SW480 (cell line): ENCODE measurements around the gene ABCD1.
"Not testable (repeated sequence)": the region's sequence is repeated elsewhere in the genome, so short reads cannot be mapped to it uniquely, and the experiment has no call there.

Source experiments
- DNase-seq: peaks from one replicate; pipeline ENCODE4 v3.0.0-alpha.2; 2016; ENCODE audit warnings: low spot score

Gene ABCD1

GRCh38 chrX:153734871-153735270, 10.2 kb downstream of the ABCD1 start:
- DNase-seq: no peak

DNA sequence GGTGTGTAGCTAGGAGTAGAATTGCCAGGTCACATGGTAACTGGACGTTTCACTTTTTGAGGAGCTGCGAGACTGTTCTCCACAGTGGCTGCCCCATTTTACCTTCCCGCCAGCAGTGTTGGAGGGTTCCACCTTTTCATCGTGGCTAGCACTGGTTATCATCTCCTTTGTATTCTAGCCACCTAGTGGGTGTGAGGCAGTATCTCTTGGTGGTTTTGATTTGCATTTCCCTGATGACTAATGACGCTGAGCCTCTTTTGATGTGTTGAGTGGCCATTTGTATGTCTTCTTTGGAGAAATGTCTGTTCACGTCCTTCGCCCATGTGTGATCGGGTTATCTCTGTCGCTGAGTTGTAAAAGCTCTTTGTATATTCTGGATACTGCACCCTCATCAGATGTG, 10.6 kb downstream of the ABCD1 start:
- DNase-seq: peak; percentile 85

DNA sequence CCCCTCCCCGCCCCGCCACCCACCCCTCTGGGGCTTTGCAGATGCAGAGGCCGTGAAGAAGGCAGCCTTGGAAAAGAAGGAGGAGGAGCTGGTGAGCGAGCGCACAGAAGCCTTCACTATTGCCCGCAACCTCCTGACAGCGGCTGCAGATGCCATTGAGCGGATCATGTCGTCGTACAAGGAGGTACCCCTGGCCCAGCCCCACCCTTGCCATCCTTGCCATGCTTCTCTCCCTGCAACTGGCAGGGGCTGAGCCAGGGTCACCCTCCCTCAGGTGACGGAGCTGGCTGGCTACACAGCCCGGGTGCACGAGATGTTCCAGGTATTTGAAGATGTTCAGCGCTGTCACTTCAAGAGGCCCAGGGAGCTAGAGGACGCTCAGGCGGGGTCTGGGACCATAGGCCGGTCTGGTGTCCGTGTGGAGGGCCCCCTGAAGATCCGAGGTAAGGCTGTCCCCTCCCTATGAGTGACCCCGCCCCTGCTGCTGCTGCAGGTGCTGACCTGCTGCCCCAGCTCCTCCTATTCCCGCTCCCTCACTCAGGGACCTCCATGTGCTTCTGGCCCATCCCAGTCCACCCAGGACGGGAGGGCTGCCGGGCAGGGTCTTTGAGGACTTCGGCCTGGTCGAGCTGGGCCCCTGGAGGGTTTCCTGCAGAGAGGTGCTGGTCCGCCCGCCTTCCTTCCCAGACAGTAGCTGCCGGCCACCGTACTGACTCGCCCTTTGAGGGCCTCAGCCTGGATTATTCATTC, 11.6 kb downstream of the ABCD1 start:
- no peak for DNase-seq

GRCh38 chrX:153736871-153737441, 12.3 kb downstream of the ABCD1 start:
- no peak for DNase-seq

DNA sequence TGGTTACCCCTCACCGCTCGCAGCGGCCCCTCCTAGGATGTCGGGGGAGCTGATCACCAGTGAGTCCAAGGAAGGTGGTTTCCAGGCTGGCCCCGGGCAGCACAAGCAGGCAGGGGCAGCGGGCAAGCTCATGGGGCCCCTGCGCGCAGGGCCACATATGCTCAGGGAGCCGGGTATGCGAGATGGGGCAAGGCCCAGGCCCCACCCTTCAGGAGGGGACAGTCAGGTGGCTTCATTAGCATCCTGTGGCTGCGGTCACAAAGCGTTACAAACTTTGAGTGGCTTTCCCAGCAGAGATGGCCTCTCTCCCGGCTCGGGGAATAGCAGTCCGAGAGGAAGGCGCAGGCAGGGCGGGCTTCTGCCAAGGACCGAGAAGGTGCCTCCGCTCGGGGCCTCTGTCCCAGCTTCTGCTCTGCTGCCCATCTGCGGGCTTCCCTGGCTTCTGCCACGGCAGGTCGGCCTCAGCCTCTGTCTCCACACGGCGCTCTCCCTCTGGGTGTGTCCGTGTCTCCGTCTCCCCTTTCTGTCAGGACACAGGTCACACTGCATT, 13.5 kb downstream of the ABCD1 start:
- no peak for DNase-seq

- no peak for DNase-seq
These were observed 15.3 kb downstream of the ABCD1 start for GRCh38 chrX:153739754-153740486.

DNA sequence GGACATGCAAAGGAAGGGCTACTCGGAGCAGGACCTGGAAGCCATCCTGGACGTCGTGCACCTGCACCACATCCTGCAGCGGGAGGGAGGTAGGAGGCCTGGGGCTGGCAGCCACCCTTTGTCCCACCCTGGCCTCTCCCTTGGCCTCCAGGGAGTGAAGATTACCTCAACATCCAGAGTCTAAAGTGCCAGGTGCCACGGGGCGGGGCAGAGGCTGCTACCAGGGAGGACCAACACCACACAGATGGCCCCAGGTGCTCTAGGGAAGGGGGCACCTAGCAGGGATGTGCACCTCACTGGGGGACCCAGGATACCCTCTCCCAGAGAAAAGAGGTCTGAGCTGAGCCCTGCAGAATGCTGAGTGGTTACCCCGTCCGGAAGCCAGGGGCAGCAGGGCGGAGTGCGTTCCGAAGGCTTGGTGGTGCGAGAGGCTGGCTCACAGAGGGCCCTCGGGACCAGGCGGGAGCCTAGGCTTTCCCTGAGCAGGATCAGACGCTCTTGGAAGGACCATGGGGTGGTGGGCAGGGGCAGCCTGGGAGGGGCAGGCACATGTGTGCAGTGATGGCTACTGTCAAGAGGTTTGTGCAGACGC, 16.1 kb downstream of the ABCD1 start:
- DNase-seq: no peak

DNA sequence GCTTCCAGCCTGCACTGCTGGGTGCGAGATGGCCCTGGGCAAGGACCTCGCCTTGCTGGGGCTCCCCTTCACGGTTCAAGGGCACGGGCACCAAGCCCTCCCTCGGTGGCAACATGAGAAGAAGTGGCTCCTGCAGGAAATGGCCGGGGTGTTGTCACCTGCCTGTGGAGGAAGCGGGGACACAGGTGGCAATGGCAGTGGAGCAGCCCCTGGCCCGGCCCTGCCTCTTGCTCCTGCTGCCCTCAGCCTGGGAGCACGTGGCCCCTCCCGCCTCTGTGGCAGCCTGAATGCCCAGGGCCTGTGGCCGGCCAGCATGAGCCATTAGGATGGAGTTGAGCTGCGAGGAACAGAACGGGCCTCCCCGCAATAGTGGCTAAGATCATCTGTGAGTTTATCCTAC, 16.8 kb downstream of the ABCD1 start:
- no peak for DNase-seq

DNA sequence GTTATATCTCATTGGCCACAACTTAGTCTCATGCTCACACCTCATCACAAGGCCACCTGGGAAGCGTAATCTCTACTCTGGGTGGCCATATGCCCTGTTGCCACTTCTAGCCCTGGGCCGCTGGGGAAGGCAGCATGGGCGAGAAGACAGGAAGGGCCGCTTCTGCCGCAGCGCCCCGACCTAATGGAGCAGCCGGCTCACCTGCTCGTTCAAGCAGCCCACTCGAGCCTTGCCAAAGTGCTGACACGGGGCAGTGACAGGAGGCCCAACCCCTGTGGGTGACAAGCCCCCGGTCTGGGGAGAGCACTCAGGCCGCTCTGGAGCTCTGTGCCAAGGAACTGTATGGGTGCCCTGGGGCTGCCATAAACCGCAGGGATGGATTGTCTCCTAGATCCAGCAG, 17.5 kb downstream of the ABCD1 start:
- not testable (repeated sequence) for DNase-seq

- not testable (repeated sequence) for DNase-seq
These were observed 18.3 kb downstream of the ABCD1 start for GRCh38 chrX:153742796-153743467.

DNA sequence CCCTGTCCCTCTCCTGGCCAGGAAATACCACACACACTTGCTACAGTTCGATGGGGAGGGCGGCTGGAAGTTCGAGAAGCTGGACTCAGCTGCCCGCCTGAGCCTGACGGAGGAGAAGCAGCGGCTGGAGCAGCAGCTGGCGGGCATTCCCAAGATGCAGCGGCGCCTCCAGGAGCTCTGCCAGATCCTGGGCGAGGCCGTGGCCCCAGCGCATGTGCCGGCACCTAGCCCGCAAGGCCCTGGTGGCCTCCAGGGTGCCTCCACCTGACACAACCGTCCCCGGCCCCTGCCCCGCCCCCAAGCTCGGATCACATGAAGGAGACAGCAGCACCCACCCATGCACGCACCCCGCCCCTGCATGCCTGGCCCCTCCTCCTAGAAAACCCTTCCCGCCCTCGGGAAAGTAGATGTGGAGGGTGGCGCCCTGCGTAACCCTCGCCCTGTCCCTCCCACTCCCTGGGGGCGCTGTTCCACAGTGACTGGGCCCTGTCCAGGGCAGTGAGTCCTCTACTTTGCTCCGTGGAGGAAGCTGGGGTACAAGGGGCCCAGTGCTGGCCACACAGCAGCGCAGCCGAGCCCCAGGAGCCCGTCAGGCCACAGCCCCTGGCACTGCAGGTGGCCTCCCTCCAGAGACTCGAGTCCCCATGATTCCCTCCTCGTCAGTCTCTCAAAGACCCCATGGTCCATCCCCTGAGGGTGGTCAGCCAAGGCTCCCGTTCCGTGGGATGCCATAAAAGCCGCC, 19.0 kb downstream of the ABCD1 start:
- not testable (repeated sequence) for DNase-seq

DNA sequence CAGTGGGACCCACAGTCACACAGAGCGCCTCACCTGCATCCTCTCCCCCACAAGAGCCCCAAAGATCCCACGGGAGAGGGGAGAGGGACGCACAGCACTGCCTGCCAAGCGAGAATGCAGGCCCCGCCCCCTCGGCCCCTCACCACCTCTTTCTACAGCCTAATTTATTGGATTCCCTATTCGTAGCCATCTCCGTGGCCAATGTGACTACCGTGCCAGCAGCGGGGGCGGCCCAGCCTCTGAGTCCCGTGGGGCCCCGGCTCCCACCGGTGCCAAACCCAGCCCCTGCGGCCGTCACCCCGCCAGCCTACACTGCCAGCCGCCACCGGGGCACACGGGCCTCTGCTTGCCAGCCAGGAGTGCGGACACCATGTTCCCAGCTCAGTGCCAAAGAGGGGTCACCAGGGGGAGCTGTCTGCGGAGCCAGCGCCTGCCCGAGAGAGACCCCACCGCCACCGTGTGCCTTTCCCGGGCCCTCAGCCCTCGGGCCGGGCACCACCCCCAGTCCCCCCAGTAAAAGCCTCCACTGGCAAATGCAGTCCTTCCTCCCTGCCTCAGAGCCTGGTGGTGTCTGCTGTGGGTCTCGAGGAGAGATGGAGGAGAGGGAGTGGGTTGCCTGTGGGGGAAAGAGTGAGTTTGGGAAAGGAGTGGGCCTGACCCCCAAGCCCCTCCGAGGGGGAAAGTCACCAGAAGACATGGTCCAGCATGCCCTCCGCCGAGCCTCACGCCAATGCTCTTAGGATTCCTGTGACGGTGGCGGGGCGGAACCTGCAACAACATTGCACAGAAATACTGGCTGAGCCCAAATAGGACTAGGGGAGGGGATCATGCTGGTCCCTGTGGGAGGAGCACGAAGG, 19.8 kb downstream of the ABCD1 start:
- no peak for DNase-seq

GRCh38 chrX:153745067-153745433, 20.4 kb downstream of the ABCD1 start:
- not testable (repeated sequence) for DNase-seq

DNA sequence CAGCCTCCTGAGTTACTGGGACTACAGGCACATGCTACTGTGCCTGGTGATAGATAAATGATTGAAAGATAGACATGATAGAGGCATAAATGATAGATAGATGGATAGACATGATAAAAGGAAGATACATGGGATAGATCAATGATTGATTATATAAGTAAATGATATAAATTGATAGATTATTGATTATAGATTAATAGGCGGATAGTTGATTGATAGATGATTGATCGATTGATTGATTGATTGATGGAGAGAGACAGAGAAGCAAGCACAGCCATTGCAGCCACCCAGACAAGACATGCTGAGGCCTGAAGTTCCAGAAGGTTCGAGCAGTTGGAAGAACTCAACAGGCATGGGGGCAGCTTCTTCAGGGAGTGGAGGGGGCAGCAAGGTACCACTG, 21.7 kb downstream of the ABCD1 start:
- DNase-seq: no peak

- not testable (repeated sequence) for DNase-seq
These were observed 22.3 kb downstream of the ABCD1 start for GRCh38 chrX:153746991-153747390.

DNA sequence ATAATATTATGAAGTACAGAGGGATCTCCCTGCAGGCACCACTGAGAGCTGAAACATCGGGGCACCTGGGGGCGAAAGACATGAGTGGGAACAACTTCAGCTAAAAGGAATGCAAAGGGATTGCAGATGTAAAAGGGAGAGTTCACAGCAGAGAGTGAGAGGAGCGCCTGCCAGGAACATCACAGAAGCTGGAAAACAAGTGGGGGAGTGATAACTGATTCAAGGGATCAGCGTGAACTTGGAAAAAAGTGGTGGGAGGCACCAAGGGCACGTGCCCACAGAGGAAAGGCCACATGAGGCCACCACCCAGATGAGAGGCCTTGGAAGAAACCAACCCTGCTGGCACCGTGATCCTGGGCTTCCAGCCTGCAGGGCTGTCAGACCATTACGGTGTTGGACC, 24.4 kb downstream of the ABCD1 start:
- DNase-seq: not testable (repeated sequence)

DNA sequence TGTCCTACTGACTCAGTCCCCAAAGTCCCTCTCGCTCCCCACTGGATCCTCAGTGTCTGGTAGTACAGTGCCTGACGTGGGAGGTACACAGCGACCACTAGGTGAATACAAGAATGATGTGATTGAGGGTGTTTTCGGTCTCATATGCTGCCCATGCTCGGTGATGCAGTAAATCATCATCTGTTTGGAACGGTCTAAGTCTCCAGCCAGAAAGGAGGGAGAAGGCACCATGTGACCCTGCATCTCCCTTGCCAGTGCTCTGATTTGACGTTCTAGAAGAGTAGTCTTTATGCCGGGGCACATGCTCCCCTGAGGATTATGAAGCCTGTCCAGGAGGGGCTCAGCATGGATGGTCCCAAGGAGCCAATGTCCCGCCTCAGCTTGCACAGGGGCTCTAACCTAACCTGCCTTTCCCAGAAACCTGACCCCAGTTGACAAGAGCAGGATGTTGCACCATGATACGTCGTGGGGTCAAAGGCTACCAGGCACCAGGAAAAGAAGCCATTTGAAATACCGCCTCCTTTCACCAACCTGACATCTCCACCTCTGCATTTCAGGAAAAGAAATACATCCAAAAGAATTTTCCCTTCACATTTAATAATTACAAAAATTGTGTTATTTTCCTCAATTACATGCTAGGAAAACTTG, 25.6 kb downstream of the ABCD1 start:
- no peak for DNase-seq

DNA sequence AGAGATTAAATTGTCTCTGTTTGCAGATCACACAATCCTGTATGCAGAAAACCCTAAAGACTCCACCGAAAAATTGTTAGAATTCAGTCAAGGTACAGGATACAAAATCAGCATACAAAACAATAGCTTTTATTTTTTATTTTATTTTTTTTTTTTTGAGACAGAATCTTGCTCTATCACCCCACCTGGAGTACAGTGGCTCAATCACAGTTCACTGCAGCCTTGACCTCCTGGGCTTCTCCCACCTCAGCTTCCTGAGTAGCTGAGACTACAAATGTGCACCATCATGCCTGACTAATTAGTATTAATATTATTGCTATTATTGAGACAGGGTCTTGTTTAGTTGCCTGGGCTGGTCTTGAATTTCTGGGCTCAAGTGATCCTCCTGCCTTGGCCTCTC, 30.5 kb downstream of the ABCD1 start:
- no peak for DNase-seq

GRCh38 chrX:153761863-153762262, 37.2 kb downstream of the ABCD1 start:
- no peak for DNase-seq

GRCh38 chrX:153762626-153763173, 38.0 kb downstream of the ABCD1 start:
- DNase-seq: no peak
